ENCODE results near the gene C1QTNF2. TPM values are rescaled to one million over a fixed set of nuclear protein-coding genes. Genes with fewer than 3 reads are reported as not detected.

The C1QTNF2 gene
- total and polyA plus RNA-seq, 2 of the 13 experiments (the other 11 are each of a cell fraction or from before 2014, with no cell fraction given): not detected

DNA sequence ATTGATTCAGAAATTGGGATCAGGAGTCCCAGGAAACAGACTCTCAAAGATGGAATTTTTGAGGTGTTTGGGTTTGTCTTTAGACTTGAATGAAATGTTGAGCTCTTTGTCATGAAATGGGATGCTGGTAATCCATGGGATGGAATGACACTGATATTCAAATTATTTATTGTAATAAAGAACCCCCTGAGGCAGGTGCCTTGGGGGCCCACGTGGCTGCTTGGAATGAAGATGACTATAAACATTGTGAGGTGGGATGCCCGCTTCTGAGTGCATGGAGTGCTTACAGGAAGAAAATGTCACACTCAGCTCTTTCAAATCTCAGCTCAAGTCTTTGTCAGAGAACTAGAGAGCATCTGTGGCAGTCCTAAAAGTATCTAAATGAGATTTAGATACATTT, 9.6 kb upstream of the C1QTNF2 start (continued):
- TF ChIP-seq ZNF570 (CRISPR knock-in tag; IDR thresholded peaks at IDR 0.05; ENCODE audit: borderline replicate concordance) (no peak), NR2F6 (IDR thresholded peaks at IDR 0.05) (no peak), NR2F6 (CRISPR knock-in tag; IDR thresholded peaks at IDR 0.05) (no peak), RNF2 (conservative IDR thresholded peaks at IDR 0.05; ENCODE audit: low read depth) (no peak), PHF21A (CRISPR knock-in tag; IDR thresholded peaks at IDR 0.05) (no peak), ZFYVE20 (CRISPR knock-in tag; IDR thresholded peaks at IDR 0.05; ENCODE audit: borderline replicate concordance, low read depth) (no peak), TCF7L2 (IDR thresholded peaks at IDR 0.05; ENCODE audit: low read depth, low read length) (no peak), PCBP2 (optimal IDR thresholded peaks at IDR 0.05; ENCODE audit: low read depth, low read length, poor library complexity, severe bottlenecking) (no peak), NFIC (IDR thresholded peaks at IDR 0.05; ENCODE audit: low read length) (no peak), TBL1XR1 (IDR thresholded peaks at IDR 0.05; ENCODE audit: borderline replicate concordance, low read length, partially characterized antibody) (no peak), ZSCAN21 (CRISPR knock-in tag; IDR thresholded peaks at IDR 0.05; ENCODE audit: borderline replicate concordance) (no peak), ZNF615 (CRISPR knock-in tag; IDR thresholded peaks at IDR 0.05; ENCODE audit: borderline replicate concordance) (no peak)
- TF ChIP-seq, protein P1, sequence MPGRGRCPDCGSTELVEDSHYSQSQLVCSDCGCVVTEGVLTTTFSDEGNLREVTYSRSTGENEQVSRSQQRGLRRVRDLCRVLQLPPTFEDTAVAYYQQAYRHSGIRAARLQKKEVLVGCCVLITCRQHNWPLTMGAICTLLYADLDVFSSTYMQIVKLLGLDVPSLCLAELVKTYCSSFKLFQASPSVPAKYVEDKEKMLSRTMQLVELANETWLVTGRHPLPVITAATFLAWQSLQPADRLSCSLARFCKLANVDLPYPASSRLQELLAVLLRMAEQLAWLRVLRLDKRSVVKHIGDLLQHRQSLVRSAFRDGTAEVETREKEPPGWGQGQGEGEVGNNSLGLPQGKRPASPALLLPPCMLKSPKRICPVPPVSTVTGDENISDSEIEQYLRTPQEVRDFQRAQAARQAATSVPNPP (CRISPR knock-in tag; IDR thresholded peaks at IDR 0.05): no peak
- TF ChIP-seq, protein P2, sequence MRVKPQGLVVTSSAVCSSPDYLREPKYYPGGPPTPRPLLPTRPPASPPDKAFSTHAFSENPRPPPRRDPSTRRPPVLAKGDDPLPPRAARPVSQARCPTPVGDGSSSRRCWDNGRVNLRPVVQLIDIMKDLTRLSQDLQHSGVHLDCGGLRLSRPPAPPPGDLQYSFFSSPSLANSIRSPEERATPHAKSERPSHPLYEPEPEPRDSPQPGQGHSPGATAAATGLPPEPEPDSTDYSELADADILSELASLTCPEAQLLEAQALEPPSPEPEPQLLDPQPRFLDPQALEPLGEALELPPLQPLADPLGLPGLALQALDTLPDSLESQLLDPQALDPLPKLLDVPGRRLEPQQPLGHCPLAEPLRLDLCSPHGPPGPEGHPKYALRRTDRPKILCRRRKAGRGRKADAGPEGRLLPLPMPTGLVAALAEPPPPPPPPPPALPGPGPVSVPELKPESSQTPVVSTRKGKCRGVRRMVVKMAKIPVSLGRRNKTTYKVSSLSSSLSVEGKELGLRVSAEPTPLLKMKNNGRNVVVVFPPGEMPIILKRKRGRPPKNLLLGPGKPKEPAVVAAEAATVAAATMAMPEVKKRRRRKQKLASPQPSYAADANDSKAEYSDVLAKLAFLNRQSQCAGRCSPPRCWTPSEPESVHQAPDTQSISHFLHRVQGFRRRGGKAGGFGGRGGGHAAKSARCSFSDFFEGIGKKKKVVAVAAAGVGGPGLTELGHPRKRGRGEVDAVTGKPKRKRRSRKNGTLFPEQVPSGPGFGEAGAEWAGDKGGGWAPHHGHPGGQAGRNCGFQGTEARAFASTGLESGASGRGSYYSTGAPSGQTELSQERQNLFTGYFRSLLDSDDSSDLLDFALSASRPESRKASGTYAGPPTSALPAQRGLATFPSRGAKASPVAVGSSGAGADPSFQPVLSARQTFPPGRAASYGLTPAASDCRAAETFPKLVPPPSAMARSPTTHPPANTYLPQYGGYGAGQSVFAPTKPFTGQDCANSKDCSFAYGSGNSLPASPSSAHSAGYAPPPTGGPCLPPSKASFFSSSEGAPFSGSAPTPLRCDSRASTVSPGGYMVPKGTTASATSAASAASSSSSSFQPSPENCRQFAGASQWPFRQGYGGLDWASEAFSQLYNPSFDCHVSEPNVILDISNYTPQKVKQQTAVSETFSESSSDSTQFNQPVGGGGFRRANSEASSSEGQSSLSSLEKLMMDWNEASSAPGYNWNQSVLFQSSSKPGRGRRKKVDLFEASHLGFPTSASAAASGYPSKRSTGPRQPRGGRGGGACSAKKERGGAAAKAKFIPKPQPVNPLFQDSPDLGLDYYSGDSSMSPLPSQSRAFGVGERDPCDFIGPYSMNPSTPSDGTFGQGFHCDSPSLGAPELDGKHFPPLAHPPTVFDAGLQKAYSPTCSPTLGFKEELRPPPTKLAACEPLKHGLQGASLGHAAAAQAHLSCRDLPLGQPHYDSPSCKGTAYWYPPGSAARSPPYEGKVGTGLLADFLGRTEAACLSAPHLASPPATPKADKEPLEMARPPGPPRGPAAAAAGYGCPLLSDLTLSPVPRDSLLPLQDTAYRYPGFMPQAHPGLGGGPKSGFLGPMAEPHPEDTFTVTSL (CRISPR knock-in tag; IDR thresholded peaks at IDR 0.05; ENCODE audit: borderline replicate concordance): no peak
- TF ChIP-seq, protein P3, sequence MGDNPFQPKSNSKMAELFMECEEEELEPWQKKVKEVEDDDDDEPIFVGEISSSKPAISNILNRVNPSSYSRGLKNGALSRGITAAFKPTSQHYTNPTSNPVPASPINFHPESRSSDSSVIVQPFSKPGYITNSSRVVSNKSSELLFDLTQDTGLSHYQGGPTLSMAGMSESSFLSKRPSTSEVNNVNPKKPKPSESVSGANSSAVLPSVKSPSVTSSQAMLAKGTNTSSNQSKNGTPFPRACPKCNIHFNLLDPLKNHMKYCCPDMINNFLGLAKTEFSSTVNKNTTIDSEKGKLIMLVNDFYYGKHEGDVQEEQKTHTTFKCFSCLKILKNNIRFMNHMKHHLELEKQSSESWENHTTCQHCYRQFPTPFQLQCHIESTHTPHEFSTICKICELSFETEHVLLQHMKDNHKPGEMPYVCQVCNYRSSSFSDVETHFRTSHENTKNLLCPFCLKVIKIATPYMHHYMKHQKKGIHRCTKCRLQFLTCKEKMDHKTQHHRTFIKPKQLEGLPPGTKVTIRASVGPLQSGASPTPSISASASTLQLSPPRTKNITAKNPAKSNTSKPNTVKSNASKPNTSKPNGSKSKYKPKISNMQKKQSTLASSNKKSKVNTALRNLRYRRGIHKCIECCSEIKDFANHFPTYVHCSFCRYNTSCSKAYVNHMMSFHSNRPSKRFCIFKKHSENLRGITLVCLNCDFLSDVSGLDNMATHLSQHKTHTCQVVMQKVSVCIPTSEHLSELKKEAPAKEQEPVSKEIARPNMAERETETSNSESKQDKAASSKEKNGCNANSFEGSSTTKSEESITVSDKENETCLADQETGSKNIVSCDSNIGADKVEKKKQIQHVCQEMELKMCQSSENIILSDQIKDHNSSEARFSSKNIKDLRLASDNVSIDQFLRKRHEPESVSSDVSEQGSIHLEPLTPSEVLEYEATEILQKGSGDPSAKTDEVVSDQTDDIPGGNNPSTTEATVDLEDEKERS (CRISPR knock-in tag; IDR thresholded peaks at IDR 0.05): no peak
- TF ChIP-seq, protein P4, sequence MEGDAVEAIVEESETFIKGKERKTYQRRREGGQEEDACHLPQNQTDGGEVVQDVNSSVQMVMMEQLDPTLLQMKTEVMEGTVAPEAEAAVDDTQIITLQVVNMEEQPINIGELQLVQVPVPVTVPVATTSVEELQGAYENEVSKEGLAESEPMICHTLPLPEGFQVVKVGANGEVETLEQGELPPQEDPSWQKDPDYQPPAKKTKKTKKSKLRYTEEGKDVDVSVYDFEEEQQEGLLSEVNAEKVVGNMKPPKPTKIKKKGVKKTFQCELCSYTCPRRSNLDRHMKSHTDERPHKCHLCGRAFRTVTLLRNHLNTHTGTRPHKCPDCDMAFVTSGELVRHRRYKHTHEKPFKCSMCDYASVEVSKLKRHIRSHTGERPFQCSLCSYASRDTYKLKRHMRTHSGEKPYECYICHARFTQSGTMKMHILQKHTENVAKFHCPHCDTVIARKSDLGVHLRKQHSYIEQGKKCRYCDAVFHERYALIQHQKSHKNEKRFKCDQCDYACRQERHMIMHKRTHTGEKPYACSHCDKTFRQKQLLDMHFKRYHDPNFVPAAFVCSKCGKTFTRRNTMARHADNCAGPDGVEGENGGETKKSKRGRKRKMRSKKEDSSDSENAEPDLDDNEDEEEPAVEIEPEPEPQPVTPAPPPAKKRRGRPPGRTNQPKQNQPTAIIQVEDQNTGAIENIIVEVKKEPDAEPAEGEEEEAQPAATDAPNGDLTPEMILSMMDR (CRISPR knock-in tag; IDR thresholded peaks at IDR 0.05): no peak
